NB4 (cell line): ENCODE measurements around the gene VCX2.
"Not testable (repeated sequence)": the region's sequence is repeated elsewhere in the genome, so short reads cannot be mapped to it uniquely, and the experiment has no call there.

Experiments used
- DNase-seq: peaks from one replicate; pipeline ENCODE4 v3.0.0; 2010; ENCODE audit warnings: low read depth
- H3K4me3 ChIP-seq: one replicate; pipeline ENCODE4 v1.5.1; 2011; ENCODE audit warnings: mild to moderate bottlenecking, low read depth, low read length, moderate library complexity
- MYC ChIP-seq: IDR thresholded peaks from 2 replicates; pipeline ENCODE4 v1.6.1; 2011; ENCODE audit warnings: low read depth, low read length
- POLR2A ChIP-seq: IDR thresholded peaks from 2 replicates; pipeline ENCODE4 v1.6.1; 2011; ENCODE audit warnings: mild to moderate bottlenecking; ENCODE audit not compliant: insufficient read length; ENCODE audit errors: extremely low read depth
- TF ChIP-seq, protein P1 (sequence below): IDR thresholded peaks from 2 replicates; pipeline ENCODE4 v1.6.1; 2011; ENCODE audit warnings: low read depth, low read length
- TF ChIP-seq, protein P2 (sequence below): IDR thresholded peaks from one replicate; pipeline ENCODE4 v1.5.1; 2012; ENCODE audit warnings: low read depth, low read length

Gene VCX2

DNA sequence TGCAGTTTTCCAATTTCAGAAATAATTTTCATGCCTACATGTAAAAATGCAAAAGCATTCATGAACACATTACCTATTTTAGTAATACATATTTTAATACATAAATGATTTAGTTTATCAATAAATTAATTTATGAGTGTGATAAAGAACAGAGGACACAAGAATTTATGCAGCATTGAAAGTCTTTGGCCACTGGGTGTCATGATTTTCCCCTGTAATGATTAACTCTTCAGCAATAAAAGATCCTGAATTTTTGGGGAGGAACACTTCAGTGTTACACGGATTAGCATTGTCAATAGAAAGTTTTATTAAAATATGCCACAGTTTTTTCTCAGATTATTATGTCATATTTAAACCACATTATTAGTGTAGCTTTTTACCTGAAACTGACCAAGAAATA, 8.6 kb upstream of the VCX2 start:
- TF ChIP-seq, protein P1, sequence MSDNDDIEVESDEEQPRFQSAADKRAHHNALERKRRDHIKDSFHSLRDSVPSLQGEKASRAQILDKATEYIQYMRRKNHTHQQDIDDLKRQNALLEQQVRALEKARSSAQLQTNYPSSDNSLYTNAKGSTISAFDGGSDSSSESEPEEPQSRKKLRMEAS: no peak
- TF ChIP-seq, protein P2, sequence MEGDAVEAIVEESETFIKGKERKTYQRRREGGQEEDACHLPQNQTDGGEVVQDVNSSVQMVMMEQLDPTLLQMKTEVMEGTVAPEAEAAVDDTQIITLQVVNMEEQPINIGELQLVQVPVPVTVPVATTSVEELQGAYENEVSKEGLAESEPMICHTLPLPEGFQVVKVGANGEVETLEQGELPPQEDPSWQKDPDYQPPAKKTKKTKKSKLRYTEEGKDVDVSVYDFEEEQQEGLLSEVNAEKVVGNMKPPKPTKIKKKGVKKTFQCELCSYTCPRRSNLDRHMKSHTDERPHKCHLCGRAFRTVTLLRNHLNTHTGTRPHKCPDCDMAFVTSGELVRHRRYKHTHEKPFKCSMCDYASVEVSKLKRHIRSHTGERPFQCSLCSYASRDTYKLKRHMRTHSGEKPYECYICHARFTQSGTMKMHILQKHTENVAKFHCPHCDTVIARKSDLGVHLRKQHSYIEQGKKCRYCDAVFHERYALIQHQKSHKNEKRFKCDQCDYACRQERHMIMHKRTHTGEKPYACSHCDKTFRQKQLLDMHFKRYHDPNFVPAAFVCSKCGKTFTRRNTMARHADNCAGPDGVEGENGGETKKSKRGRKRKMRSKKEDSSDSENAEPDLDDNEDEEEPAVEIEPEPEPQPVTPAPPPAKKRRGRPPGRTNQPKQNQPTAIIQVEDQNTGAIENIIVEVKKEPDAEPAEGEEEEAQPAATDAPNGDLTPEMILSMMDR: no peak
- no peak for TF ChIP-seq POLR2A
- TF ChIP-seq MYC: no peak
- no peak overlapping the region for H3K4me3 ChIP-seq
- peak; percentile 4 for DNase-seq

DNA sequence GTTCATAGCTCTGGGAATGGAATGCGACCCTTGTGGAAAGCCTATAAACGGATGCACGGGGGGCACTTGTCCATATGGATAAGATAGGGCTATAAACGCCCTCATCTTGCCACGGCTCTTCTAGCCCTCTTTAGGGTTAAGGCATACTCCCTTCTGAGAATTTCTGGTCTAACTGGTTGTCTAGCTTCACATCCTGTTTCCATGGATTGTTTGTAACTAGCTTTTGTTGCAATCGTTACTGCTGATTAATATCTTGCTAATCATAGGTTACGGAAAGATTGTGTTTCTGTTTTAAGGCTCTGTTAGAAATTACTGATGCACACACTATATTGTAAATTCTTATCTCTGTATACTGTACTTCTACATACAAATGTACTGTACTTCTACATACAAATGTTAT, 17.1 kb downstream of the VCX2 start:
- H3K4me3 ChIP-seq, DNase-seq: not testable (repeated sequence)

DNA sequence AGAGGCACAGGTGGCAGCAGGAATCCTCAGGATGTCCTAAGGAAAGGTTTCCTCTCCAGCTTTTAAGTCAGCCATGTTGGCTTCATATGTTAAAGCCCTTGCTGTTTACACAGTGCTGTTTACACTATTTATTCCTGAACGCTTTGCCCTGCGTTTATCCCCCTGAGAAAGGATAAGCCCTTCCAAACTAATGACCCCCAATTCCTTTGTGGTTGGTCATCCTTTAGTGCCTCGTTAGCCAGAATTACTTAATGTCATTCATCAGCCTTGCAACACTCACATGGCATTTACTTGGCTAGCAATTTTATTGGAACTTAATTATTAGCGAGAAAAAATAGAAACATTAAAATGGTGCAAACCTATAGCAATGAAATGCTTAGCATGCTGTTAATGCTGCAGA, 23.8 kb downstream of the VCX2 start:
- H3K4me3 ChIP-seq: no peak overlapping the region
- TF ChIP-seq, protein P1: no peak
- TF ChIP-seq MYC (no peak), POLR2A (no peak)
- TF ChIP-seq, protein P2: no peak
- DNase-seq: no peak

DNA sequence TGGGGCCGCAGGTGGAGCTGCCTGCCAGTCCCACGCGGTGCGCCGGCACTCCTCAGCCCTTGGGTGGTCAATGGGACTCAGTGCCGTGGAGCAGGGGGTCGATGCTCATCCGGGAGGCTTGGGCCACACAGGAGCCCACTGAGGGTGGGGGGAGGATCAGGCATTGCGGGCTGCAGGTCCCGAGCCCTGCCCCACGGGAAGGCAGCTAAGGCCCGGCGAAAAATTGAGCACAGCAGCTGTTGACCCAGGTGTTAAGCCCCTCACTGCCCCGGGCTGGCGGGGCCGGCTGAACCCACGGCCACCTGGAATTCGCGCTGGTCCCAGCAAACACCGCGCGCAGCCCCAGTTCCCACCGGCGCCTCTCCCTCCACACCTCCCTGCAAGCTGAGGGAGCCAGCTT, 26.1 kb downstream of the VCX2 start:
- no peak overlapping the region for H3K4me3 ChIP-seq
- no peak for DNase-seq
- TF ChIP-seq, protein P2: no peak
- TF ChIP-seq POLR2A (no peak), MYC (no peak)
- TF ChIP-seq, protein P1: no peak

DNA sequence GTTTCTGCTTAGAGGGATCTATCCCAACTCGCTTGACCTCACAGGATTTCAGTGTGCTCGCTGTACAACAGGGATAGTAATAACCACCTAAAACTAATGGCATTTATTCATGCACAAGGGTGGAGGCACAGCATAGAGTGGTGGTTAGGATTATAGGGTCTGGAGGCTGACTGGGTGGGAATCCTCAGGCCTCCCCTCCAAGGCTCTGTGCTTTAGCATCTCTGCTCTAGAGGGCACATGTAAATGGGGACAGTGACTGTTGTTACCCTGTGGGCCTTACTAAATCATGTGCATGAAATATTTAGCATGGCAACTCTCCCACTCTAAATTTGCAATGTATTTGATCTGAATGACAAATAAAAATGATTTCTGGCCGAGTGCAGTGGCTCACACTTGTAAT, 29.2 kb downstream of the VCX2 start:
- H3K4me3 ChIP-seq: no peak overlapping the region
- TF ChIP-seq MYC (no peak), POLR2A (no peak)
- TF ChIP-seq, protein P2: no peak
- TF ChIP-seq, protein P1: no peak
- DNase-seq: no peak

DNA sequence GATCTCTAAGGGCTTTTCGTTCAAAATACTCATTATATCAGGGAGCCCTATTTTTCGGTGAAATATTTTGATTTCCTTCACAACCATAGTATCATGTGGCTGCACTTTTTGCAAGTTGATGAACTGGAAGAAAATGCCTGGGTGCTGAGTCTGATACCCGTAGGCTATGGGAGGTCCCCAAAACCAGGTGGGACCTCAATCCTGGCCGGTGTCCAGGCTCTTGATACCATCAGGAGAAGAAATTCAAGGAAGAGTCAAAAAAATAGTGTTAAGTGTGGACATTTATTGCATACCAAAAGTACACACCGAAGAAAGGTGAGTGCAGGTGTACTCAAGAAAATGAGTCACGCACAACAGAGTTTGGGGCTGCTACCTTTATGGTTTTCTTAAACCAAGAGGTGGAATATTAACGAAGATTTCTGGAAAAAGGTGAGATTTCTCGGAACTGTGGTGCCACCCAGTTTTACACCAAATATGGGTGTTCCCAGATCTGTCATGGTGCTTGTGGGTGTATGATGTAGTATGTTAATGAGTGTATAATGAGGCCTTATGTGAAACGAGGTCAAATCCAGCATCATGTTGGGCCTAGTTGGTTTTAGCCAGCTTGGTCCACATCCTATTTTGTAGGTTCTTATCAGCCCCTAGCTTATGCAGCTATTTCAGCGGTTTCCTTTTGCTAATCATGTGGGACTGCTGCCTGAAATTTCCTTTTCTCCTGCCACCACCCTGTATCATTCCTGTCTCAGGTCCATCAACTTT, 29.9 kb downstream of the VCX2 start:
- no peak overlapping the region for H3K4me3 ChIP-seq
- no peak for DNase-seq
- TF ChIP-seq, protein P2: no peak
- TF ChIP-seq POLR2A (no peak), MYC (no peak)
- TF ChIP-seq, protein P1: no peak
